Glutamatergic neuron (in vitro differentiated cells): ENCODE measurements around the gene DPH7. TPM values are rescaled to one million over a fixed set of nuclear protein-coding genes. Genes with fewer than 3 reads are reported as not detected.
A peak's percentile ranks its signal among the peaks of the same experiment; 100 is the strongest.

ENCODE experiments used
- DNase-seq: peaks from one replicate; pipeline ENCODE4 v3.0.0; 2022
- H3K27ac Mint-ChIP-seq: one replicate; pipeline ENCODE4 v1.8.0; 2020; ENCODE audit warnings: mild to moderate bottlenecking, mixed read lengths, inconsistent platforms; ENCODE audit not compliant: unreplicated experiment
- H3K27me3 Mint-ChIP-seq: one replicate; pipeline ENCODE4 v1.8.0; 2020; ENCODE audit warnings: mild to moderate bottlenecking, moderate library complexity, mixed read lengths, inconsistent platforms; ENCODE audit not compliant: unreplicated experiment
- H3K36me3 Mint-ChIP-seq: one replicate; pipeline ENCODE4 v1.8.0; 2020; ENCODE audit warnings: mild to moderate bottlenecking, mixed read lengths, inconsistent platforms; ENCODE audit not compliant: unreplicated experiment
- H3K4me1 Mint-ChIP-seq: one replicate; pipeline ENCODE4 v1.8.0; 2020; ENCODE audit warnings: mild to moderate bottlenecking, low read depth, mixed read lengths, inconsistent platforms; ENCODE audit not compliant: unreplicated experiment
- H3K4me3 Mint-ChIP-seq: one replicate; pipeline ENCODE4 v1.8.0; 2020; ENCODE audit warnings: mild to moderate bottlenecking, mixed read lengths, inconsistent platforms; ENCODE audit not compliant: unreplicated experiment
- H3K9me3 Mint-ChIP-seq: one replicate; pipeline ENCODE4 v1.8.0; 2020; ENCODE audit warnings: mild to moderate bottlenecking, moderate library complexity, mixed read lengths, inconsistent platforms; ENCODE audit not compliant: unreplicated experiment
- total RNA-seq: library from RNA; stranded (reverse); fragmentation: NEBNext Ultra II Directional; extraction: Animal tissue kit (Norgen Biotek cat#: 25700); gene quantifications from one replicate; pipeline ENCODE4 v1.2.1, GENCODE V29; 2021; ENCODE audit not compliant: unreplicated experiment
- TF ChIP-seq, protein P1 (sequence below): fragments of 200-600 bp; sonication (generic); IDR thresholded peaks from one replicate; pipeline ENCODE4 v1.5.0; 2021; ENCODE audit not compliant: partially characterized antibody, unreplicated experiment

The DPH7 gene
- total RNA-seq, 1 donor from 2014 or later: 64.6 TPM

DNA sequence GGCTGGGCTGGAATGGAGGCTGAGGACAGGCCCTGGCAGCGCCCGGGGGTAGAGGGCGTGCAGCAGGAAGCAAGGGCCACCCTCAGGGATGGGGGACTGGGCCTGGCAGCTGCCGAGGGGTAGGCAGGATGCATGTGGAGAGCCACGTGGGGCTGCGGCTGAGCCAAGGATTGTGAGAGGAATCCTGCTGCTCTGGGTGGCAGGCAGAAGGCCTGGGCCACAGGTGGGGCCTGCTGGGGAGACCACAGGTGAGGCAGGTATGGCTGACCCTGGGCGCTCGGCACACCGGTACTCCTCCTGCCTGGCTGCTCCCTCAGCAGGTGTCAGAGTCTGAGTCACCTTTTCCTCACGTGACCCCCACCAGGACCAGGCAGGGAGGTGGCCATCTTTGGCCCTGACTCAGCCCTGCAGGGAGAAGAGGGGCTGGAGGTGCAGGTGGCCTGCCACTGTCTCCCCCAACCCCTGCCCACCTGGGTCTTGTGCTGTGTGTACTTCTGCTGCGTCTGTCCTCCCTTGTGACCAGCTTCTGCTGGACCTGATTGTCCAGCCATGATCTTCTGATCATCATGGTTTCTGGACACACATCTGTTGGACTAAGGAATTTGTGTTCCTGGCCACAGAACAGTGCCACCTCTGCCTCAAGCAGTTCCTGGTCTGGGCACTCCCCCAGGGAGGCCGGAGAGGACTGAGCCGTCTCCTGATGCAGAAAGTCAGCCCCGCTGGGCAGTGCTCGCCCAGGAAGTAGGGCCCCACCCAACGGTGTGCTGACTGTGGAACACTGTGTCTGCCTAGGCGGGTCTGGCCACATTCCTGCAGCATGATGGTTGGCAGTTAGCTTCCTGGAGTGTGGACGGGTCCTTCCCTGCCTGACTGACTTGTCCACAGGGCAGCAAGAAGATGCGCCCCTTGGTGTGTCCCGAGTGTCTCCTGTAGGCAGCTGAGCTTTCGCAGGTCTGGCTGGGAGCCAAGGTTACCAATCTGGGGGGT lies 33.2 kb upstream of the DPH7 start:
- H3K4me3 Mint-ChIP-seq: no peak overlapping the region
- DNase-seq: no peak

DNA sequence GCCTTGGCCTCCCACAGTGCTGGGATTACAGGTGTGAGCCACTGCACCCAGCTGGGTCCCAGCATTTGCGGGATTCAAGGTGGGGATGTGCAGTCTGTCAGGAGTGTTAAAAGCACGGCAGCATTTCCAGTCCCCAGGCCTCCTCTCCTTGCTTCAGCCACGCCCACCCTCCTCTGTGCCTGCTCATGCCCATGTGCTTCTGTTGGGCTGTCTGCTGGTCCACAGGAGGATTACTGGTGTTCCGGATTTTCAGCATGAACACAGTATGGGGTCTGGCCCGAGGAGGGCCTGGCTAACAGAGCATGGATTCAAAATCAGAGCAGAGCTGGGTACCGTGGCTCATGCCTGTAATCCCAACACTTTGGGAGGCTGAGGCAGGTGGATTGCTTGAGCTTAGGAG lies 32.2 kb upstream of the DPH7 start:
- peaks cover 7% of the 10 kb centered on the region for H3K4me1 Mint-ChIP-seq
- TF ChIP-seq, protein P1, sequence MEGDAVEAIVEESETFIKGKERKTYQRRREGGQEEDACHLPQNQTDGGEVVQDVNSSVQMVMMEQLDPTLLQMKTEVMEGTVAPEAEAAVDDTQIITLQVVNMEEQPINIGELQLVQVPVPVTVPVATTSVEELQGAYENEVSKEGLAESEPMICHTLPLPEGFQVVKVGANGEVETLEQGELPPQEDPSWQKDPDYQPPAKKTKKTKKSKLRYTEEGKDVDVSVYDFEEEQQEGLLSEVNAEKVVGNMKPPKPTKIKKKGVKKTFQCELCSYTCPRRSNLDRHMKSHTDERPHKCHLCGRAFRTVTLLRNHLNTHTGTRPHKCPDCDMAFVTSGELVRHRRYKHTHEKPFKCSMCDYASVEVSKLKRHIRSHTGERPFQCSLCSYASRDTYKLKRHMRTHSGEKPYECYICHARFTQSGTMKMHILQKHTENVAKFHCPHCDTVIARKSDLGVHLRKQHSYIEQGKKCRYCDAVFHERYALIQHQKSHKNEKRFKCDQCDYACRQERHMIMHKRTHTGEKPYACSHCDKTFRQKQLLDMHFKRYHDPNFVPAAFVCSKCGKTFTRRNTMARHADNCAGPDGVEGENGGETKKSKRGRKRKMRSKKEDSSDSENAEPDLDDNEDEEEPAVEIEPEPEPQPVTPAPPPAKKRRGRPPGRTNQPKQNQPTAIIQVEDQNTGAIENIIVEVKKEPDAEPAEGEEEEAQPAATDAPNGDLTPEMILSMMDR: no peak
- no peak overlapping the region for H3K4me3 Mint-ChIP-seq
- peaks cover 5% of the 10 kb centered on the region for H3K27me3 Mint-ChIP-seq
- no peak for DNase-seq
- H3K9me3 Mint-ChIP-seq: peaks cover 5% of the 10 kb centered on the region
- H3K36me3 Mint-ChIP-seq: no peaks in the 10 kb centered on the region
- no peak overlapping the region for H3K27ac Mint-ChIP-seq

More for the DNA sequence above, 33.2 kb upstream of the DPH7 start:
- H3K4me1 Mint-ChIP-seq: peaks cover 4% of the 10 kb centered on the region
- no peak overlapping the region for H3K27ac Mint-ChIP-seq
- TF ChIP-seq, protein P1: no peak
- peaks cover 5% of the 10 kb centered on the region for H3K9me3 Mint-ChIP-seq
- H3K36me3 Mint-ChIP-seq: no peaks in the 10 kb centered on the region
- H3K27me3 Mint-ChIP-seq: peaks cover 5% of the 10 kb centered on the region

DNA sequence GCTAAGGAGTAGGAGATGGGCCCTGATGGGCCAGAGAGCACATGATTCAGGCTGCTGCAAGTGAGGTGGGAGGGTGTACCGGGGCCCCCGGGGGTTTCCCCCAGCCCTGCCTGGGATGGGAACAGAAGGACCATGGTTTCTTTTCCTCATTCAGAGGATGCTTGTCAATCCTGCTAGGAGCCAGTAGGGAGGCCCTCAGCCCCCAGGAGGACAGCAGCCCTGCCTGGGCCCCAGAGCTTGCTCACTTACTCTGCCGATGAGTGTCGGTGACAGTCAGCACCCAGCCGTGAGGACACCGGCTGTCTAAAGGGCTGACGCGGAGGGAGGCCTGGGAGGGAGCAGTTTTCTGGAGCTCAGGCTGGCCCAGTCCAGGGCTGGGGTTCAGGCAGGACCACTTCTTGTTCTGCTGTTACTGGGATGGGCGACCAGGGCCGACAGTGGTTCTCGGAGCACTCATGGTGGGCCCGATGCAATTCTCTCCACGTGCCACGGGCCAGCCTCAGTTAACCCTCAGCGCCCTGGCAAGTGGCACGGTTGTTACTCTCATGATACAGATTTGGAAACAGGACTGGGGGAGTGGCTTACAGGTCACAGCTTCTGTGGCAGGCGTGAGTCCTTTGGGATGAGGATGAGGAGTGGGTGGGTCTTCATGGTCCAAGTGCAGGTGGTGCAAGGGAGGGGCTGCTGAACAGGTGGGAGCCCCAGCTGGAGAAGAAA lies 28.6 kb upstream of the DPH7 start:
- peaks cover 14% of the 10 kb centered on the region for H3K27me3 Mint-ChIP-seq
- peaks cover 5% of the 10 kb centered on the region for H3K9me3 Mint-ChIP-seq
- peak overlapping the region; percentile 84 for H3K4me3 Mint-ChIP-seq
- TF ChIP-seq, protein P1: no peak
- peak overlapping the region; percentile 62 for H3K27ac Mint-ChIP-seq
- H3K4me1 Mint-ChIP-seq: peaks cover 13% of the 10 kb centered on the region
- DNase-seq: no peak
- no peaks in the 10 kb centered on the region for H3K36me3 Mint-ChIP-seq

DNA sequence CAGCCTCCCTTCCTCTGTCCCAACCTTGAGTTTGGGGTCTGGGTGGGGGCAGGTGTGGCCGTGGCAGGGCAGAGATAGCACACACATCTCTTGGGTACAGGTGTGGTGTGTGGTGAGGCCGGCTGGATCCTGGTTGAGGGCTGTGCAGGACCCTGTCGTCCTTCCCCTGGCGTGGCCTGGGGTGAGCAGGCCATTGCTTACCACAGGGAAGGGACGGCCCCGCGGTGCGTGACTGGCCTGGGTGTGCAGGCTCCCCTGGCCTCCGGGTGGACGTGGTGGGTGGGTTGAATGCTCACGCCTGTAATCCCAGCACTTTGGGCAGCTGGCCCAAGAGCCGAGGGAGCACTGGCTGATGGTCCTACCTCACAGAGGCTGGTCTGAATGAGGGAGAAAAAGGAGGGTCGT lies 28.0 kb upstream of the DPH7 start:
- peaks cover 2% of the 10 kb centered on the region for H3K9me3 Mint-ChIP-seq
- peaks cover 12% of the 10 kb centered on the region for H3K27me3 Mint-ChIP-seq
- H3K27ac Mint-ChIP-seq: peak overlapping the region; percentile 62
- DNase-seq: no peak
- TF ChIP-seq, protein P1: no peak
- peaks cover 13% of the 10 kb centered on the region for H3K4me1 Mint-ChIP-seq
- H3K4me3 Mint-ChIP-seq: peak overlapping the region; percentile 84
- H3K36me3 Mint-ChIP-seq: no peaks in the 10 kb centered on the region
